ENCODE data around the gene PAXX. TPM values are rescaled to one million over a fixed set of nuclear protein-coding genes. Genes with fewer than 3 reads are reported as not detected.

Gene PAXX
- total RNA-seq, 1 experiment from 2014 or later = 89.0 TPM

- TF ChIP-seq REST (IDR thresholded peaks at IDR 0.05; ENCODE audit: low read depth) (no peak), EGR1 (IDR thresholded peaks at IDR 0.05; ENCODE audit: low read depth) (no peak), EZH2 (IDR thresholded peaks at IDR 0.05) (no peak), RAD21 (IDR thresholded peaks at IDR 0.05; ENCODE audit: low read depth) (no peak)
Measured at GRCh38 chr9:136949239-136949816, 42.9 kb upstream of the PAXX start (continued).

- RAD21 ChIA-PET (ENCODE audit: low non-redundant PET in 1 of 2, low total read pairs in 2 of 2, uncharacterized antibody in 2 of 2, unreplicated experiment in 2 of 2) = no interaction called here
- peak overlapping the region; percentile 78 for H3K9ac ChIP-seq (ENCODE audit: low read length)
- peak overlapping the region; percentile 97 for H3K4me2 ChIP-seq (ENCODE audit: low read length)
- H3K36me3 ChIP-seq (ENCODE audit: control insufficient read depth in 1 of 2, insufficient read depth in 2 of 2, low read length in 2 of 2) = no peaks in the 10 kb centered on the region
- peak; percentile 85 for DNase-seq (ENCODE audit: low read depth, low spot score)
- POLR2A ChIA-PET = no interaction called here
- H3K9me2 ChIP-seq (ENCODE audit: insufficient read depth) = no peaks in the 10 kb centered on the region
- intact Hi-C loops (cut with micrococcal nuclease) = loop anchor here (10.0 kb wide), 1 partner anchor 105 kb away; the partner anchor contains the start of genes AJM1 and PHPT1
- peak; percentile 87 for ATAC-seq
- no peaks in the 10 kb centered on the region for H3K9me3 ChIP-seq (ENCODE audit: control insufficient read depth in 1 of 2, insufficient read depth in 1 of 2, low read depth in 1 of 2, low read length in 2 of 2)
- no peak overlapping the region for H2AFZ ChIP-seq (ENCODE audit: low read depth, low read length, poor library complexity, severe bottlenecking)
- H3K27me3 ChIP-seq (ENCODE audit: insufficient read depth, low read length) = no peaks in the 10 kb centered on the region
- H4K20me1 ChIP-seq (ENCODE audit: insufficient read depth) = no peaks in the 10 kb centered on the region
- H3K4me1 ChIP-seq (ENCODE audit: control insufficient read depth in 1 of 2, insufficient read depth in 2 of 2, low read length in 2 of 2) = peaks cover 22 to 43% of the 10 kb centered on the region in 2 experiments
- peak overlapping the region; percentile 65 to 67 for H3K4me3 ChIP-seq (replicated peaks in 1 of 2; ENCODE audit: low read depth in 1 of 2, low read length in 2 of 2)
- H3K79me2 ChIP-seq (ENCODE audit: insufficient read depth, low read length) = no peaks in the 10 kb centered on the region
- CTCF ChIA-PET = interaction anchor here (0.6 to 3.4 kb wide), 5 partner anchors 79 to 116 kb away, joined by 3 to 109 read pairs (median 4); no protein-coding TSS in a partner anchor
- H3K27ac ChIP-seq (ENCODE audit: low read depth, low read length) = peak overlapping the region; percentile 94
- BruUV-seq (replicated peaks) = TSS peak; percentile 97
- no peak for TF ChIP-seq SP1 (IDR thresholded peaks at IDR 0.05; ENCODE audit: low read depth)
- TF ChIP-seq ZFX (IDR thresholded peaks at IDR 0.05) = peak; percentile 61
- no peak for TF ChIP-seq CBX3 (IDR thresholded peaks at IDR 0.05; ENCODE audit: low read depth)
- TF ChIP-seq YY1 (IDR thresholded peaks at IDR 0.05; ENCODE audit: extremely low read depth, insufficient replicate concordance, low read depth, low read length) = peak; percentile 55
- TF ChIP-seq REST (IDR thresholded peaks at IDR 0.05; ENCODE audit: low read depth) = no peak
- TF ChIP-seq EGR1 (IDR thresholded peaks at IDR 0.05; ENCODE audit: low read depth) = no peak
- no peak for TF ChIP-seq SIN3A (IDR thresholded peaks at IDR 0.05; ENCODE audit: low read depth)
- peak; percentile 49 for TF ChIP-seq ZBTB33 (IDR thresholded peaks at IDR 0.05; ENCODE audit: extremely low read depth, insufficient replicate concordance, low read length)
- no peak for TF ChIP-seq ZNF274 (IDR thresholded peaks at IDR 0.05; ENCODE audit: low read depth, low read length)
- TF ChIP-seq FOSL1 (IDR thresholded peaks at IDR 0.05; ENCODE audit: low read depth) = no peak
- no peak for TF ChIP-seq ATF3 (IDR thresholded peaks at IDR 0.05)
Measured at GRCh38 chr9:136949817-136950655, 42.2 kb upstream of the PAXX start.

All from HCT116 (cell line).